HT-29 (cell line): ENCODE data around the gene PTPN14. TPM values are rescaled to one million over a fixed set of nuclear protein-coding genes. Genes with fewer than 3 reads are reported as not detected.

Source experiments
- DNase-seq: peaks from one replicate; pipeline ENCODE4 v3.0.0-alpha.2; 2015; ENCODE audit warnings: low spot score
- total RNA-seq: library from RNA; depleted of rRNA; stranded (reverse); fragments of >200 nt; shearing (Covaris generic); gene quantifications from 2 replicates; pipeline ENCODE4 v1.2.3, GENCODE V29; 2014

Gene PTPN14
- total RNA-seq, 1 experiment from 2014 or later = 11.0 TPM

DNA sequence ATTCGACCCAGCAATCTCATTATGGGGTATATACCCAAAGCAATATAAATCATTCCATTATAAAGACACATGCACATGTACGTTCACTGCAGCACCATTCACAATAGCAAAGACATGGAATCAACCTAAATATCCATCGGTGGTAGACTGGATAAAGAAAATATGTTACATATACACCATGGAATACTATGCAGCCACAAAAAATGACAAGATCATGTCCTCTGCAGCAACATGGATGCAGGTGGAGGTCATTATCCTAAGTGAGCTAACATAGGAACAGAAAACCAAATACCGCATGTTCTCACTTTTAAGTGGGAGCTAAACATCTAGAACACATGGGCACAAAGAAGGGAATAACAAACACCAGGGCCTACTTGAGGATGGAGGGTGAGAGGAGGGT lies 115.5 kb downstream of the PTPN14 start:
- no peak for DNase-seq

DNA sequence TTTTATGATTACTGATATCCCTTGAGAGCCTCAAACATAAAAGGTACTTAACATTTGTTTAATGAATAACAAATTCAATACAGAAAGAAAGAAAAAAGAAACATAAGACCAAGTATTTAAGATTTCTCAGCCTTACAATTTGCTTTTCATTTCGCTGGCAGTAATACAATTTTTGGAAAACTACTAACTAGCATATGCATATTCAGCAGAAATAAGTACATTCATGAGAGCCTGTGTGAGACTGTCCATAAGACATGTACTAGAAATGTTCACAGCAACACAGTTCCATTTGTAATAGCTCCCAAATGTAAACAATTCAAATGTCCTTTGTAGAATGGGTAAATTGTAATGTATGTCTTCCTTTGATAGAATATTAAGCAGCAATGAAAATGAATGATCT lies 119.2 kb downstream of the PTPN14 start:
- DNase-seq = no peak

DNA sequence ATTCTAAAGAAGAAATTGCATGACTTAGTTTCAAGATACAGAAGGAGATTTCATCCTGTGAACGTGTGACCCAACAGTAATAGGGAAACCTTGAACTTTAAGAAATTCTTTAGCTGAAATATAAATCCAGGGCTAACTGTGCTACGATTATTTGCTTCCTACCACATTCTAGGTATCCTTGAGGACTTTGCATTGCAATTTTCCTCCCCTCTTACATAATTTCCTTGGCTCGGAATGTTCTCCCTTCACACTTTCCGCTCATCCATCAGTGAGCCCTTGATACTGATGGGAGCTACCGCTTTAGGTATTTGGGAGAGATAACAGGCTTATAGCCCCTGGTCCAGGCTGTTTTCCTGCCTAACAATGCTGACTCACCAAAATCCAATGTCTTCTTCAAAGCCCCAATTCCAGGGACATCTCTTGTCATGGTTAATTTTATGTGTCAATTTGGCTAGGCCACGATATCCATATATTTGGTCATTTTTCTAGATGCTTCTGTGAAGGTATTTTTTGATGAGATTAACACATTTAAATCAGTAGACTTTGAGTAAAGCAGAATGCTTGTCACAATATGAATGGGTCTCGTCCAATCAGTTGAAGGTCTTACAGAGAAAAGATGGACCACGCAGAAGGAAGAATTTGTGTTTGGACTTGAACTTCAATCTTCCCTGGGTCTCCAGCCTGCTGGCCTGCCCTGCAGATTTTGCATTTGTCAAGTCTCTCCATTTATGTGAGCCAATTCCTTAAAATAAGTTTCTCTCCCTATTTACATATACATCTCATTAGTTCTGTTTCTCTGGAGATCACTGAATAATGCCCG lies 121.2 kb downstream of the PTPN14 start:
- no peak for DNase-seq

DNA sequence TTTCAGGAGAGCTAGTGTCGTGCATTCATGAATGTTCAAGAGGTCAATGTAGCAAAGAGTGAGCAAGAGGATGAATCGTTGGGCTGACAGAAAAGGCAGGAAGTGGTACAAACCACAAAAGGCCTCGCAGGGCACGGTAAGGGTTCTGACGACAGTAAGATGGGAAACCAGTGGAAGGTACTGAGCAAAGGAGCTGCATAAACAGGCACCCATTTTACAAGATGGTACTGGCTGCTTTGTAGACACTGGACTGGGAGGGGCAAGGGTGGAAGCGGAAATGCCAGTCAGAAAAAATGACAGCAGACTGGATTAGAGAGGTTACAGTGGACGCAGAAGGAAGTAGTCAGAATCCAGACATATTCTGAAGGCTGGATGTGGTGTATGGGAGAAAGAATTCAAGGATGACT lies 123.5 kb downstream of the PTPN14 start:
- peak; percentile 80 for DNase-seq

DNA sequence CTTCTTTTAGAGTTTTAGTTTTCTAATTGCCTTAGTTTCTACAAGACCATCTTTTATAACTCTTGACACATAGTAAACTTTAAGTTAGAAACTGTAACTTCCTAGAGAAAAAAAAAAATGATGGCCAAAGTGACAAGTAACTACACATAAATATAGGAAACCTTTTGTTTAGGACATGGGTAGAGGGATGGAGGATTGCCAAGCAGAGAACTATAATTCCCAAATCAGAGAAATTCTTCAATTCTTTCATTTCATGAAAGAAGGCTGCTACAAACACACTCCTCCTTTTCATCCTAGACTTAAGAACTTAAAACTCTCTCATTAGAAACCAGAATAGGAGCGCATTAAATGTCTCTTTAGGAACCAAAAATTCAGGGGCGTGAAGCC lies 125.0 kb downstream of the PTPN14 start:
- no peak for DNase-seq

DNA sequence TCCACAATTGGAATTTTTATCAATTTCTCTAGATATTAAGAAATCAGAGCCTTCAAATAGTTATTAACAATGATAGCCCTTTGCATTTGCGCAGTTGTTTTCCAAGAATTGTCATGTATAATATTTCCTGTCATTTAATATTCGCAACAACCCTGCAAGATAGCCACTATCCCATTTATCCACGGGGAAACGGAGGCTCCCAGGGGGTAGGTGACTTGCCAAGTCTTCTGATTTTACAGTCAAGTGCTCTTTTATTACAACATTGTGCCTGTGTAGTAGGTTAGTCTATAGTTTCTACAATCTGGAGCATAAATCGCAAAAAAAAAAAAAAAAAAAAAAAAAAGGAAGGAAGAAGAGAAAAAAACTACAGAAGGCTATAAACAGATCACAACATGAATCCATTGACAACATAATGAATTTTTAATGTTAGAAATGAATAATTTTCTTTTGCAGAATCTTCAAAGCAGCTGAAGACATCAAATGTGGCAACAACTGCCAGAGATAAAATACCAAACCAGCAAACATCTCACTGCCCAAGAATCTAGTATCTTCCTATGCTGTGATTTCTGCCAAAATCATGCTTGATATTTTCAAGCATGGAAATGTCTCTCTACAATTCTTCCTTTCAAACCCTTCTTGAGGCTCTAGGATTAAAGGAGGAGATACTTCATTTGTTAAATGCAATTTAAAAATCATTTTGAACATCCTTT lies 125.5 kb downstream of the PTPN14 start:
- DNase-seq = no peak

DNA sequence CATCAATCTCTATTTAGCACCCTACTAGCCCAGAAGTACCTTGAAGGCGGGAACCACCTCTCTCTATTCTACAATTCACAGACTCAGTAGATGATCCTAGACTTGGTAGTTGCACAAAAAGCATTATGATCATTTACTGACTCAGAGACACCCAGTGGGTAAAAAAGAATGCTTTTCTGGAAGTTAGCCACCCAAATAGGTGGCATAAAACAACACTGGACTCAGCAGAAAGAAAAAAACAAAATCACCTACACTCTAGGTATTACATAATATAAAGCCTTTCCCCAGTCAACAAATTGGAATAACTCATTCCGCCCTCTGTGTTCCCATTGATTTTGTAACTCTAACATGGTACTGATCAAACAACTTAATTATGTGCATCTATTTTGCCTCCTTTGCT lies 126.3 kb downstream of the PTPN14 start:
- DNase-seq = no peak

DNA sequence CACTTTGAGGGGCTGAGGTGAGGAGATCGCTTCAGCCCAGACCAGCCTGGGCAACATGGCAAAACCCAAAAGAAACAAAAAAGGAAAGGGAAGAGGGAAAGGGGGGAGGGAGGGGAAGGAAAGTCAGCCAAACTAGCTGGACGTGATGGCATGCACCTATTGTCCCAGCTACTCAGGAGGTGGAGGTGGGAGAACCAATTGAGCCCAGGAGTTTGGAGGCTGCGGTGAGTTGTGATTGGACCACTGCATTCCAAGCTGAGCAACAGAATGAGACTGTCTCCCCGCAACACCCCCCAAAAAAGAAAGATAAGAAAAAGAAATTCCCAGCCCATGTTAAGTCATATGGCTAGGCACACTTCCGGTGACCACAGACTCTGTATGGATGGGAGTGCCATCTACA lies 128.4 kb downstream of the PTPN14 start:
- DNase-seq = no peak

DNA sequence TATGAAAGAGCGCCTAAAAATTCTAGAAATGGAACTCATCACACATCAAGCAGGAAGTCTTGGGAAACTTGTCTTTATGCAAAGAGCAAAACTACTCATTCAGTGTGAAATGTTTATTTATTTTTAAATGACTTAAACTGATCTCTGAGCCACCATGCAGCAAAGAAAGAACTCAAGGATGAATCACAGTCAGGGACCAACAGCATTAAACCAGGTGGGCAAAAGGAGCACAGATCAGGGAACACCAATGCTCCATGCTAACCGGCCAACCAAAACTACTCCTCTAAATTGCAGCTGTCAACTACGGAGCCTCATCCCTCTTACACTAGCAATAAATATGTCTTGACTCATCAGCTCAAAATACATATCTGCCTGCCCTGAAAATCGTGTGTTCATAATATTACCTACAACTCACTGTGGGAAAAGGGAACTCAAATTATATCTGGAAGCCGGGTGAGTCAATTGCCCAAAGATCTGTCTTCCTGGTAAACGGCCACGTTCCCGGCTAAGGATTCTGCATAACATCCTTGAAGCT lies 129.2 kb downstream of the PTPN14 start:
- no peak for DNase-seq

DNA sequence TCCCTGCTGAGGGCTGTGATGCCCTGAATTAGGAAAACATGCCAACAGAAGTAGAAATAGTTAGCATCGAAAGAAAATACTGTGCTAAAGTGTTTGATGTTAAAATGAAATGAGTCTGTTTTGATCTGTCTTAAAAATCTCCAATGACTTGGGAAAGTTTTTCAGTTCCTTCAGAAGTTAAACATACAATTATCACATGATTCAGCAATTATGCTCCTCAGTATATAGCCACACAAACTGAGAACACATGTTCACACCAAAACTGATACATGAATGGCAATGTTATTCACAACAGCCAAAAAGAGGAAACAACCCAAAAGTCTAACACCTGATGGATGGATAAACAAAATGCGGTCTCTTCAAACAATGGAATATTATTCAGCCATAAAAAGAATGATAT lies 130.6 kb downstream of the PTPN14 start:
- no peak for DNase-seq

DNA sequence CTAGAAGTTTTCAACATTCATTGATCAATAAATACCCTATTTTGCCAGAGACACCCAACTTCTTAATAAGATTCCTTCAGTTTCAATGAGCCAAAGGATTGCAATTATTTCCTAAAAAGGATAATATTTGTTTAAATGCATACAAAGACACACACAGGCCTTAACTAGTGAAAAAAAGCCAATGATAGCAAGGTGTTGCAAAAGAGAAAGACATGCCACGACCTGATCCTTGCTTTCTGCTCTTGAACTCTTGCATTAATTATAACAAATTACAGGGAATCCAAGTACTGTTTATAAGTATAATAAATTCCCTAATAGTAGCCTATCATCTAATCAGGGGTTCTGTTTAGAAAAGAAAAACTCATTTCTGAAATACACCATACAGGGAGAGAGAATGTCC lies 131.1 kb downstream of the PTPN14 start:
- DNase-seq = no peak

DNA sequence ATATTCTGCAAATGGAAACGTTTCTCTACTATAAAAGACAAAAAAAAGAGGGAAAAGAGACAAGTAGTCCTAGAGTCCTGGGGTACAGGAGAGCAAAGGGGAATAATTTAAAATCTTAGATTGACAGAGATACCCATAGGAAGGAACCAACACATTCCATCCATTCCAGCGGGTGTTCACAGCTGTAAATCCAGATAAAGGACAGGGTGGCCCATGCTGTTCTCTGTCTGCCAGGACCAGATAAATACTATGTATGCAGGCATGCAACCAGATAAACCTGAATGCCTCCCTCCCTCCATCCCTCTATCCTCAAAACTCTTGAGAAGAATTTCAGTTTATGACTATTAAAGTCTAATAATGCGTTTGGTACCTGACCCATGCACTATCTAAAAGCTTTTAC lies 131.8 kb downstream of the PTPN14 start:
- no peak for DNase-seq

DNA sequence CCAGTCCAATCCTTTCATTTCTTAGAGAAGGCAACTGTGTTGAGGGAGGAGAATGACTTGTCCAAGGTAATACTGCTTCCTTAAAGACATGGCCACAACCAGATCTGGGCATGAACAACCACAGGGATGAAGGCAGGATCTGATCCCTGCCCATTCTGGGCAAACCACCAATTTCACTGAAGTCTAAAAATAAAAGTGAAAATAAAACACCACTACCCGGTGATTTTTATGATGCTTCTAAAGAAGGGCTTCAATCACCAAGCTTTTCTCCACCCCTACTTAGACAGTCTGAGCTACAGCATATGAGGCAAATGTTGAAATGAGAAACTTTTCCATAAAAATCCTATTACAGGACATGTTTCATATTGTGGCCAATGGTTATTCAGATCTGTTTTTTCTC lies 133.0 kb downstream of the PTPN14 start:
- no peak for DNase-seq

DNA sequence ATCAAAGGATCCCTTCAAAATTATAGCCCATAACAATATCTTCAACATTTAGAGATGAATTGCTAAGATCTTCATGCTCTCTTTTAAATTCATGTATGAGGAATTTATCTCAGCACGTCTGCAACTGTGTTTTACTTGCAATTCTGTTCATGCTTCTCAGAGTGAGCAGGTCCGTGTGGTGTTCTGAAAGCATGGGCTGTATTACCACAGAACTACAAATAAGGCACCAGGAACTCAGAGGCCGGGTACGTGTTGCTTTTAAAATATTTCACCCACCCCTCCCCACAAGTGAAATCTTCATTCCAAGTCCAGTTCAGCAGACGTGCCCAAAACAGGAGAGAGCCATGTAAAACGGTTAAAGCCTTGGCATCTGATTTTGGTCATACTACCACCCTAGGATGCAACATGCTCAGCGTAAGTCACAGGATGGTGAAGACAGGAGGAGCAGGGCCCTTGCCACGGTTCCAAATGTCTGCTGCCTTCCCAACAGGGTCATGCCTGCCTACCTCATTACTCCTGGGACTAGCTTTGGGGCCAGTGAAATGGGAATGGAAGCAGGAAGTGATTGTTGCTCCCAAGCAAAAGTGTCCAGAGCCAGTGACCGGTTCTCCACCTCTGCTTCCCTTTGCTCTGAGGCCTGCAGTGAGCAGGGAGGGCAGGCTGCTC lies 133.7 kb downstream of the PTPN14 start:
- DNase-seq = no peak

DNA sequence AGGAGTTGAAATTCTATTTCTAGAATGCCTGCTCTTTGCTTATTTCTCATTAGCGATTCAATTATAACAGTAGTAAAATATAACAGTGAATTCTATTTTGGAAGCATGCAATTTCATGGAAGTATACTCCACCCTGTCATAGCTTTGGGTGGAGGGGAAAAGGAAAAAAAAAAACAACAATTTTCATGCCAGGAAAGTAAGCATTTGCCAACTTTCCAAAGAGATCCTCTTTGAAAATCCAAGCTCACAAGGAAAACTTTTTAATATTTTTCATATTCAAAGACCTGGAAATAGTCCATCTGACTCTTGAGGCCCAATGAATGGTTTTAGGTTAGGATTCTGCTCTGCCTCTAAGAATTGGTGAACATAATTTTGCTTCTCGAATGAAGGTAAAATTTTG lies 134.5 kb downstream of the PTPN14 start:
- DNase-seq = no peak

DNA sequence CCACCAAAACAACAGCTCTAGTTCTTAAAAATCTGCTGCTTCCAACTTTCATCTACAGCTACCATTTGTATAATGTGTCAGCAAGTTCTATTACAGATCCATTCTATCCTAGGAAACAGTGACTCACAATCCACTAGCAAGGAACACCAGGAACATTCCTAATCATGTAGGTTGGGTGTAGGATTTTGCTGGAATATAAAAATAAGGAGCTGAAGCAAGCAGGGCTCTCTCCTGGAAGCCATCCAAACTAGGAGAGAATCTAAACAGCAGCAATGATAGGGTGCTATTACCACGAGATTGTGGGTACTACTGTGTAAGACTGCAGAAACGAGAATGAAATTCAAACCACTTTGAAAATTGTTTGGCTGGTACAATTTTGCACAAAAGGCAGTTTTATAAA lies 135.0 kb downstream of the PTPN14 start:
- DNase-seq = no peak

DNA sequence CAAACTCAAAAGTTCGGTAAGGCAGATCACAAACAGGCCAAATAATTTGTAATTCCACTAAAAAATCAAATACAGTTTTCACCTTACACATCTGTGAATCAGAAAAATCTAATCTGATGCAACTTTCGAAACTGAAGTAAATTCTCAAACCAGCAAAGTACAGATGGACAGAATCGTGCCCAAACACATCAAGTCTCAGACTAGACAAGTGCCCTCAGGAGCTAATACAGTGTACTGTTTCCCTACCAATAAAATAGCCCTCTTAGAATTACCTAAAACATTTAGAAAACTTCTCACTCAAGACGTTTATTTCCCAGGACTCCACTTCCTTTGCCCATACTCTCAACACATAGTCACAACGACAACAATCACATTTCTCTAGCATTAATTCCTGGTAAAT lies 136.3 kb downstream of the PTPN14 start:
- DNase-seq = no peak

DNA sequence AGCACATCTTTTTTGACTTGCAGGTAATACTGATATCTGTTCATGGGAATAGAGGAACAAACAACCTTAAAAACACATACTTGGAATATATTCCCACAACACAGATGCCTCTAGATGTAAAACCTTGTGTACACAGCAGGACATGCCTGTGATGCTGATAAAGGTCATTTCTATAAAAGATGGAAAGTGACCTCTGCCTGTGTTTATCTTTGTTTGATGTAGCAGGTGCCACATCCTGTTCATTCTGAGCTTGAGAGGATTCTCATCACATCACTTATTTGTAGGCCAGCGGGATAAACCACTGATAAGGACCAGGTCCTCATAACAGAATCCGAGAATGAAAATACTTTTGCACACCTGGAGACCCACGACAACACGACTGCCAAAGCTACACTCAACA lies 136.7 kb downstream of the PTPN14 start:
- DNase-seq = no peak

DNA sequence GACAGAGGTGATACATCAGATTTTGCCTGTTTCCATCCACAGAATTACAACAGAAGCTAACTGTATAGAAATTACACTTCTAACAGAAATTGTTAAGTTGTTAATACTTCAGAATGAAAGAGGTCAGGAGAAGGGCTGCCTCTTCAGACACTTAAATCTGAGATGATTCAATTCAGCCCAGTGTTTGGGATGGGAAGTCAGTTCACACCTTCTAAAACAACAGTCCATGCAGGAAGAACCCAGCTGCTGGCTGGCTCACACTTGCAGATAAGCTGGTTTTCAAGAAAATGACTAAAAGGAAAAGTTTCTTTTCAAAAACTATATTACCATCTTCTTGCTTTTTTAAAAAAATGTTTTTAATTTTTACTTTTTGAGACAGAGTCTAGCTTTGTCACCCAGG lies 138.1 kb downstream of the PTPN14 start:
- no peak for DNase-seq

DNA sequence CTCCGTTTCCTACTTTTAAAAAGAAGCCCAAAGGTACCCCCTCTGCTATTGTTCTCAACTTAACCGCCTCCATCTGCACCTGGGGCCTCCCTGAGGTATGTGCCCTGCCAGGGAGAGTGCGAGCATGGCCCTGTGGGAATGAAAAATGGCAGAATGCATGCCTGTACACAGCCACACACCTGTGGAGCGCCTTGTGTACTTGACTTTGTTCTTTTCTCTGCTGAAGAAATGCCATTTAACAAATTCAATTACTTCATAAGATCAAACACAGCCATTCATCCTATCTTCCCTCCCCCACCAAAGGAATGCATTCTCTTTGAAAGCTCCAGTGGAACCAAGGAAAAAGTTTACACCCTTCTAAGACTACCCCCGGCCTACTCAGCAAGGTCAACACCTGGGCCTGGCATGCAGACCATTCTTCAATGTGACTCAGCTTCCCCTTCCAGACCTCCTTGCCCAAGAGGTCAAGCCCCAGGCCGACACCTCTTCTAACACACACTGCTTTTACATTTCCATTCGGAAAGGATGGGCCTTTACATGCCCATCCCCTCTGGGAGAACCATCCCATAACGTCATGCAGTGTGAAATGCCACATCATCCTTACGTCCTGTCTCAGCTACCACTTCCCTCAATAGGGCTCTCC lies 146.7 kb downstream of the PTPN14 start:
- no peak for DNase-seq

DNA sequence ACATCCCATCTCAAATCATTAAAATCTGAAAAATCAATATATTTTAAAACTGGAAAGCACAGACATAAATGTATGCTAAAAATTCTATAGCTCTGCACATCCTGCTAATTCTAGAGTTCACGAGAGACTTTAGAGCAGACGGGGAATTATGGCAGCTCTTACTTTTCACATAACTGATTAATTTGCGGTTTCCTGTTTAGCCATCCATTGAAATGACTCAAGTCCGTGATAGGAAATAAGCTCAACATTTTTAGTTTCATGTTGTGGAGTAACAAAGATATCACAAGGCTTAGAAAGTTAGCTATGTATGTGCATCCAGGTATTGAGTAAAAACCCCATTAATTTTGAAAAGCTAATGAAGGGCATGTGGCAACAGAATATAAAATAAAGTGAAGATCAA lies 147.2 kb downstream of the PTPN14 start:
- DNase-seq = no peak

DNA sequence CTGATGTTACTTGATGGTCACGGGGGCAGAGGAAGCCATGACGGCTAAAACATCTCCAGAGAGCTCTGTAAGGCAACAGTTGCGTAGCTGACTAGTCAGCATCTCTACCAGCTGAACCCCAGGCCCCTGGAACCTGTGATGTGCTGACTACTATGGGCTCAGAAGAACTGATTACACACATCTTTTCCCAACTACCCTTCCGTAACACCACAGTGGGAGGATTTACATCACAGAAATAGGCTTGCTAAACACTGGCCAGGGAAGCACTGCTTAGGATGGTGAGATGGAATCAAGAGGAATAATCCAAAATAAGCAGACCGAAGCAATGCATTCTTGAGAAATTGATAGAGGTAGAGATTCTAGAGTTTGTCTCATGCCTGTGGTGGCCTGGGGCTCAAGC lies 148.0 kb downstream of the PTPN14 start:
- DNase-seq = no peak
